CD4-positive, alpha-beta T cell treated with Interleukin-2 at 100 ng/mL for 4 hours (primary cell): Measurements from ENCODE around the gene CIAO2B.
A peak's percentile ranks its signal among the peaks of the same experiment; 100 is the strongest.
"Not testable (repeated sequence)": the region's sequence is repeated elsewhere in the genome, so short reads cannot be mapped to it uniquely, and the experiment has no call there.

Experiments used
- DNase-seq: peaks from one replicate; pipeline ENCODE4 v3.0.0-alpha.2; 2020; ENCODE audit warnings: low spot score

Gene CIAO2B

DNA sequence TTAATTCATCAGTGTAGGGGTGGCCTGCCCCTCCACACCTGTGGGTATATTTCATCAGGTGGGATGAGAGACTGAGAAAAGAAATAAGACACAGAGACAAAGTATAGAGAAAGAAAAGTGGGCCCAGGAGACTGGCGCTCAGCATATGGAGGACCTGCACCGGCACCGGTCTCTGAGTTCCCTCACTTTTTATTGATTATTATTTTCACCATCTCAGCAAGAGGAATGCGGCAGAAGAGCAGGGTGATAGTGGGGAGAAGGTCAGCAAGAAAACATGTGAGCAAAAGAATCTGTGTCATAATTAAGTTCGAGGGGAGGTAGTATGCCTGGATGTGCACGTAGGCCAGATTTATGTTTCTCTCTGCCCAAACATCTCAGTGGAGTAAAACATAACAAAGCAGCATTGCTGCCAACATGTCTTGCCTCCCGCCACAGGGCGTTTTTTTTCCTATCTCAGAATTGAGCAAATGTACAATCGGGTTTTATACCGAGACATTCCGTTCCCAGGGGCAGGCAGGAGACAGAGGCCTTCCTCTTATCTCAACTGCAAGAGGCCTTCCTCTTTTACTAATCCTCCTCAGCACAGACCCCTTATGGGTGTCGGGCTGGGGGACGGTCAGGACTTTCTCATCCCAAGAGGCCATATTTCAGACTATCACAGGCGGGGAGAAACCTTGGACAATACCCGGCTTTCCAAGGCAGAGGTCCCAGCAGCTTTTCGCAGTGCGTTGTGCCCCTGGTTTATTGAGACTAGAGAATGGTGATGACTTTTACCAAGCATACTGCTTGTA is 21.4 kb upstream of the CIAO2B start:
- DNase-seq, result not testable (repeated sequence)

GRCh38 chr16:66954097-66954659 is 20.0 kb upstream of the CIAO2B start:
- DNase-seq, result peak; percentile 79

- DNase-seq, result no peak
Measured at GRCh38 chr16:66953462-66954096, 19.4 kb upstream of the CIAO2B start.

DNA sequence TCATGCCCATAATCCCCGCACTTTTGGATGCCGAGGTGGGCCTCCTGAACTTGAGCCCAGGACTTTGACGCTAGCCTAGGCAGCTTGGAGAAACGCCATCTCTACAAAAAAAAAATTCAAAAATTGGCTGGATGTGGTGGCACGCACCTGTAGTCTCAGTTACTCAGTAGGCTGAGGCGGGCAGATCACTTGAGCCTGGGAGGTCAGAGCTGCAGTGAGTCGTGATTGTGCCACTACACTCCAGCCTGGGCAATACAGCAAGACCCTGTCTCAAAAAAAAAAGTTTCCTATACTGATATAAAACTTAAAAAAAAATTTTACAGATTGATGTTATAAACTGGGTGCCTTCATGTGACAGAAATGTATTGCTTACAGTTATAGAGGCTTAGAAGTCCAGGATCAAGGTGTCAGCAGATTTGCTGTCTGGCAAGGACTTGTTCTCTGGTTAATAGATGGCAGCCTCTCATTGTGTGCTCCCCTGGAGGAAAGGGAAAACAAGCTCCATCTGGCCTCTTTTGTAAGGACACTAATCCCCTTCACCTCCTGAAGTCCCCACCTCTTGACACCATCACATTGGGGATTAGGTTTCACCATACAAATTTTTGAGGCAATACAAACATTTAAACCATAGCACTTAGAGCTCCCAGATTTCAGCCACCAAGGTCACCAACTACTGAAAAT is 18.4 kb upstream of the CIAO2B start:
- DNase-seq, result no peak

DNA sequence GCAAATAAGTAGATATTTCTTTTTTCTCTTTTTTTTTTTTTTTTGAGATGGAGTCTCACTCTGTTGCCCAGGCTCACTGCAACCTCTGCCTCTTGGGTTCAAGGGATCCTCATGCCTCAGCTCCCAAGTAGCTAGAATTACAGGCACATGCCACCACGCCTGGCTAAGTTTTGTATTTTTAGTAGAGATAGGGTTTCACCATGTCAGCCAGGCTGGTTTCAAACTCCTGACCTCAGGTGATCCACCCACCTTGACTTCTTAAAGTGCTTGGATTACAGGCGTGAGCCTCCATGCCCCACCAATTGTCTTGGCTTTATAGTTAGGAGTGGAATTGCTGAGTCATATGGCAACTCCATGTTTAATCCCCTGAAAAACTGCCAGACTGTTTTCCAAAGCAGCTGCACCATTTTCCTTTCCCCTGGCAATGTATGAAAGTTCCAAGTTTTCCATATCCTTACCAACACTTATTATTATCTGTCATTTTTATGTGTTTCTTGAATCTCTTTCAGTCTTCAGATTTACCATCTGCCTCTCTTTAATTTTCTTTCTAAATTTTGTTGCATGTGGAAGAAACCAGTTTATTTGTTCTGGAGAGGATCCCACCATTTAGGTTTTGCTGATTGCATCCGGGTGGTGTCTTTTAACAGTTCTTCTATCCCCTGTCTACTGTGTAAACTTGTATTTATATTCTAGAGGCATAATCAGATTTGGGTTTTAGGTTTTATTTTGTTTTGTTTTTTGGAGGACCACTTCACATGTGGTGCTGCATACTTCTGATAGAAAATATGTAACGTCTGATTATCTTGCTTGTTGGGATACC is 17.0 kb upstream of the CIAO2B start:
- DNase-seq, result no peak

DNA sequence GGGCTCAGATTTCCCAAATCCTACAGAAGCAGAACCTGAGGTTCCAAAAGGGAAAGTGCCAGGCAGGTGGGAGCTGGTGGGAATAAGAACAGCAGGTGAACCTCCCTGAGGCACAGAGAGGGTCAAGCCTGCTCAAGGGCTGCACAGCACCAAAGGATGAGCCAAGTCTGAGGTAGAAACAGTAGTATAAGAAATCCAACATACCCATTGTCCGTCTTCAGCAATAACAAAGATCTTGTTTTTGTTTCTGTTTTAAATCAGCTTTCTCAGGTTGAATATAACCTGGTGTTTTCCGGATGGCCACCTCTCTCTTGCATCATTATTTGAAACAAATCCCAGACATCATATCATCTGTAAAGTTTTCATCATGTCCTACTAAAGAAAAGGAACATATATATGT is 16.2 kb upstream of the CIAO2B start:
- DNase-seq, result no peak

- DNase-seq, result no peak
Measured at GRCh38 chr16:66949472-66949871, 15.3 kb upstream of the CIAO2B start.

- no peak for DNase-seq
Measured at GRCh38 chr16:66948837-66949225, 14.6 kb upstream of the CIAO2B start.

GRCh38 chr16:66948134-66948836 is 14.1 kb upstream of the CIAO2B start:
- DNase-seq, result no peak

DNA sequence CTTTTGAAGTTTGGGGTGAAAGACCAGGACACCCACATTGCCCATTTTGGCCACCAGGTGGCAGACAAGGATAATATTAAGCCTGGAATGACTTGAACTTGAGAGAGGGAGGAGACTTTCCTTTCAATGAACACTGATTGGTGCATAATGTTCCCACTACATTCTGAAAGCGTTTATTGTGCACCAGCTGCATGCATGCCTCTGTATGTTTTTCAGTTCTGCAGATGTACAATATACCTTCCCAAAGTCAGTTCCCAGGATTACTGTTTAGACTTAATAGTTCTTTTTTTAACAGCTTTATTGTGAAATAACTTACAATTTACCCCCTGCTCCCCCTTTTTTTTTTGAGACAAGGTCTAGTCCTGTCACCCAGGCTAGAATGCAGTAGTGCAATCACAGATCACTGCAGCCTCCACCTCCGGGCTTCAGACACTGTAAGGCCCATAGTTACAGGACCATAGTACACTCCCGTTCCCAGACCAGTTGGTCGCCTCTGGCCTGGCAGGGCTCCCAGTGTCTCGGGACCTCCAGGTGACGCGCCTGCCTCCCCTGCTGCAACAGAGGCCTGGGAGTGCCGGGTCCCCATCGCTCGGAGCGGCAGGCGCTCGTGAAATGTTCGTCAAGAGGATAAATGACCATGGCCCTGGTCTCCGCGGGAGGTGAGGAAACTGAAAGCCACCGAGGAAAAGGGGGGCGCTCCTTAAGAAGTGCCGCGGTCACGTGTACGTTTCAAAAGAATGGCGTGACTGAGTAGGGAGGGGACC is 13.3 kb upstream of the CIAO2B start:
- peak; percentile 89 for DNase-seq

- no peak for DNase-seq
Measured at GRCh38 chr16:66946974-66947301, 12.7 kb upstream of the CIAO2B start.

GRCh38 chr16:66946541-66946940 is 12.3 kb upstream of the CIAO2B start:
- DNase-seq, result no peak

GRCh38 chr16:66945939-66946338 is 11.7 kb upstream of the CIAO2B start:
- no peak for DNase-seq

DNA sequence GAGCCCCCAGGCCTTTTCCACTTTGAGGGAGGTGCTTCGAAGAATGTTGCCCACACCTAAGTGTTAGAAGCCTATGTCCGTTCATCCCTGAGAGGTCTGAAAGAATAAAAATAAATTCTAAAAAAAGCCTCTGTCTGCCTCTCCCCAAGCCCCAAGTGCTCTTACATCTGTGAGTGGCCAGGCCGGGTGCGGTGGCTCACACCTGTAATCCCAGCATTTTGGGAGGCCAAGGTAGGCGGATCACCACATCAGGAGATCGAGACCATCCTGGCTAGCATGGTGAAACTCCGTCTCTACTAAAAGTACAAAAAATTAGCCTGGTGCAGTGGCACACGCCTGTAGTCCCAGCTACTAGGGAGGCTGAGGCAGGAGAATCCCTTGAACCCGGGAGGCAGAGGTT is 10.8 kb upstream of the CIAO2B start:
- not testable (repeated sequence) for DNase-seq

GRCh38 chr16:66944054-66944441 is 9.8 kb upstream of the CIAO2B start:
- no peak for DNase-seq

DNA sequence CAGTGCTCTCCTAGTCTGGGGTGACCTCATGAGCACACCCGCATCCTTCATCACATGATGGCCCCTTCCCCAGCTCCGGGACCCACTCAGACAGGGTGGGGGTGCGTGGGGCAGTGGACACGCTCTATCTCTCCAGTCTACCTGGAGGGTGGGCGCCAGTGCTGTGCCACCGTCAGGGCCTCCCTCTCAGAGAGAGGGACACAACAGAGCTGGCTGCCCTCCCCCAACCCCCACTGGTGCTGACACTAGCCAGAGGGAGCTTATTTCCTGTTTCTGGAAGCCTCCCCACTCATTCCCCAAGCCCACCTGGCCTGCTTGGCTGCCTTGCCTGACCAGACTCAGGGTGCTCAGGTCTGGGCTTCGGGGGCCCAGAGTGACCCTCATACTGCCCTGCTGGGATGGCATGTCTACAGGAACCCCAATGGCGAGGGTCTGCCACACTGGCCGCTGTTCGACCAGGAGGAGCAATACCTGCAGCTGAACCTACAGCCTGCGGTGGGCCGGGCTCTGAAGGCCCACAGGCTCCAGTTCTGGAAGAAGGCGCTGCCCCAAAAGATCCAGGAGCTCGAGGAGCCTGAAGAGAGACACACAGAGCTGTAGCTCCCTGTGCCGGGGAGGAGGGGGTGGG is 9.3 kb upstream of the CIAO2B start:
- no peak for DNase-seq

DNA sequence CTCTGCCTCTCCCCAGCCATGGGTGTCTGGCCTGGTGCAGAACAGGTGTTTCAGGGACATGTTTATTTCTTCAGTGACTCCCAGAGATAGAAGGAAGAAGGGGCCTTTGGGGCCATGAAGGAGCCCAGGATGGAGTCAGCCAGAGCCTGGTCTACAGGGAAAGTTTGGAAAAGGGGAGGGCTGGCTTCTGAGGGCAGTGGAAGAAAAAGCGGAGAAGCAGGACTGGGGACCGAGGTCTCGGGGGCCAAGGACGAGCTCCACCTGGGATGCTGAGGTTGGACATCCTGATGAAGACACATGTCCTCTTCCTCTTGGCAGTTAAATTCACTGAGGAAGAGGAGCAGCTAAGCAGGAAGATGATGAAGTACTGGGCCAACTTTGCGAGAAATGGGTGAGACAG is 8.8 kb upstream of the CIAO2B start:
- no peak for DNase-seq

- no peak for DNase-seq
Measured at GRCh38 chr16:66940236-66940635, 6.0 kb upstream of the CIAO2B start.

DNA sequence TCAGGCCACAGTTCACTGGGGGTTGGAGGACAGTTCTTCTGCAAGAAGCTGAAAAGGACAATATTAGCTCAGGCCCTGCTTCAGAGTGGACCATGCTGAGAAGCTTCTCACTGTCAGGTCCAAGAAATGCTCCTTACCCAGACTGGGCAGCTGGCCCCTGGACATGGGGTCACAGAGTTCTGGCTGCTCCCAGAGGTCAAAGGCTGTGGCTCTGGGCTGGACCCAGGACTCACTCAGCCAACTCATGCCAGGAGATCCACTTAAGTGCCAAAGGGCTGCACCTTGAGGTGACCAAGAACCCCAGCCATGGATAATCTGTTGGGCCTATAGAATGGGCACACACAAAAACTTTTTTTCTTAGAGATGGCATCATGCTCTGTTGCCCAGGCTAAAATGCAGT is 5.2 kb upstream of the CIAO2B start:
- DNase-seq, result no peak

DNA sequence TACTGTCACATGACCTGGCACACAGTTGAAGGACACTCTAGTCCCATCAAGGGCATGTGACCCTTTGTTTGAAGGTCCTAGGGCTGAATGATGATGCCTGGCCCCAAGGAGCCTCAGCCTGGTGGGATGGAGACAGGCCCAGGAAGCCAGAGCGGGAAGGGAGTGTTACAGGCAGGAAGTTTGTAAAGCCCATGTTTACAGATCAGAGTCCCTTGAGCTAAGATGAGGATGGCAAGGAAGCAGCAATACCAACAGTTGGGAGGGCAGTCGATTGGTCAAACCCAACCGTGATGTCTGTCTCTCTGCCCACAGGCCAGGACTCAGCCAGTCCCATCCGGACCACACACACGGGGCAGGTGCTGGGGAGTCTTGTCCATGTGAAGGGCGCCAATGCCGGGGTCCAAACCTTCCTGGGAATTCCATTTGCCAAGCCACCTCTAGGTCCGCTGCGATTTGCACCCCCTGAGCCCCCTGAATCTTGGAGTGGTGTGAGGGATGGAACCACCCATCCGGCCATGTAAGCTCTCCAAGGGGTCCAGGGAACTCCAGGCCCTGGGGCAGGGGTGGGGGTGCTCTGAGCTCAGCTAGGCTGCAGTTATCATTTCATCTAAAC is 3.6 kb upstream of the CIAO2B start:
- DNase-seq, result no peak
